Endodermal cell (in vitro differentiated cells): Measurements from ENCODE around the gene OSER1. TPM values are rescaled to one million over a fixed set of nuclear protein-coding genes. Genes with fewer than 3 reads are reported as not detected.
A peak's percentile ranks its signal among the peaks of the same experiment; 100 is the strongest.
"Not testable (repeated sequence)": the region's sequence is repeated elsewhere in the genome, so short reads cannot be mapped to it uniquely, and the experiment has no call there.

Experiments used
- DNase-seq: peaks from one replicate; pipeline ENCODE4 v3.0.0-alpha.2; 2017
- H3K27ac ChIP-seq: 2 replicates; pipeline ENCODE4 v1.5.1; 2013; ENCODE audit warnings: mild to moderate bottlenecking, low read depth, low read length, moderate library complexity
- H3K27me3 ChIP-seq: 2 replicates; pipeline ENCODE4 v1.6.1; 2013; ENCODE audit warnings: mild to moderate bottlenecking, low read length, moderate library complexity; ENCODE audit not compliant: insufficient read depth, control insufficient read depth, poor library complexity, severe bottlenecking
- H3K36me3 ChIP-seq: 2 replicates; pipeline ENCODE4 v1.7.0; 2013; ENCODE audit warnings: mild to moderate bottlenecking, low read length, moderate library complexity; ENCODE audit not compliant: control insufficient read depth, insufficient read depth
- H3K4me1 ChIP-seq: one replicate; pipeline ENCODE4 v1.7.0; 2013; ENCODE audit warnings: low read length; ENCODE audit not compliant: control insufficient read depth, insufficient read depth
- H3K4me3 ChIP-seq: 2 replicates; pipeline ENCODE4 v1.5.1; 2013; ENCODE audit warnings: mild to moderate bottlenecking, low read length, moderate library complexity
- H3K9ac ChIP-seq: 2 replicates; pipeline ENCODE4 v1.6.1; 2013; ENCODE audit warnings: mild to moderate bottlenecking, low read length, moderate library complexity; ENCODE audit not compliant: poor library complexity, severe bottlenecking; ENCODE audit errors: extremely low read depth
- H3K9me3 ChIP-seq: 2 replicates; pipeline ENCODE4 v1.6.1; 2013; ENCODE audit warnings: mild to moderate bottlenecking, low read length, moderate library complexity; ENCODE audit not compliant: control insufficient read depth
- H3K27ac Mint-ChIP-seq: 2 replicates; pipeline ENCODE4 v1.8.0; 2020; ENCODE audit warnings: mixed read lengths
- H3K27me3 Mint-ChIP-seq: 2 replicates; pipeline ENCODE4 v1.8.0; 2021; ENCODE audit warnings: mild to moderate bottlenecking, mixed read lengths; ENCODE audit not compliant: insufficient read depth
- H3K36me3 Mint-ChIP-seq: 2 replicates; pipeline ENCODE4 v1.8.0; 2020; ENCODE audit warnings: low read depth, mixed read lengths
- H3K4me1 Mint-ChIP-seq: 2 replicates; pipeline ENCODE4 v1.8.0; 2020; ENCODE audit warnings: mixed read lengths
- H3K4me3 Mint-ChIP-seq: 2 replicates; pipeline ENCODE4 v1.8.0; 2020; ENCODE audit warnings: mild to moderate bottlenecking, moderate library complexity, mixed read lengths
- H3K9me3 Mint-ChIP-seq: 2 replicates; pipeline ENCODE4 v1.8.0; 2020; ENCODE audit warnings: mild to moderate bottlenecking, mixed read lengths
- CTCF ChIP-seq: fragments of 200-600 bp; sonication (generic); conservative IDR thresholded peaks from 2 replicates; pipeline ENCODE4 v1.5.0; 2021; ENCODE audit warnings: antibody characterized with exemption, mild to moderate bottlenecking
- WGBS, 2 experiments: methylation state at CpG; one replicate each; pipeline versions ENCODE4 v1.1.5 to v1.1.7; 2013; ENCODE audit warnings: missing lambda C conversion rate in 2 of 2, mixed read lengths in 1 of 2; ENCODE audit not compliant: insufficient coverage in 1 of 2, insufficient read length in 1 of 2; 5-methylcytosine and 5-hydroxymethylcytosine counted together
- total RNA-seq, 2 donors: library from RNA; stranded (reverse); fragmentation: NEBNext Ultra II Directional in 1 of 2; extraction: Animal tissue kit (Norgen Biotek cat#: 25700) in 1 of 2; gene quantifications; 2 replicates in 1 of 2; 3 replicates in 1 of 2; pipeline ENCODE4 v1.2.1, GENCODE V29; 2021

OSER1 gene
- total RNA-seq, 2 donors from 2014 or later = 34.2 to 38.7 TPM

GRCh38 chr20:44190197-44190852 is 20.2 kb downstream of the OSER1 start:
- 40 to 43% methylated on average over 6 to 15 of the region's 15 CpGs for WGBS, 2 experiments
- H3K4me3 ChIP-seq, H3K27ac ChIP-seq, H3K36me3 ChIP-seq, H3K27ac Mint-ChIP-seq, H3K4me3 Mint-ChIP-seq, H3K4me1 ChIP-seq, H3K9ac ChIP-seq, H3K27me3 ChIP-seq, H3K9me3 Mint-ChIP-seq, H3K9me3 ChIP-seq, H3K27me3 Mint-ChIP-seq, H3K36me3 Mint-ChIP-seq: not testable (repeated sequence)
- peak; percentile 88 for TF ChIP-seq CTCF
- DNase-seq = peak; percentile 90
- peaks cover 16% of the 10 kb centered on the region for H3K4me1 Mint-ChIP-seq

GRCh38 chr20:44188752-44189151 is 21.8 kb downstream of the OSER1 start:
- H3K9me3 ChIP-seq = no peaks in the 10 kb centered on the region
- H3K36me3 Mint-ChIP-seq = no peaks in the 10 kb centered on the region
- no peak overlapping the region for H3K9ac ChIP-seq
- DNase-seq = peak; percentile 52
- no peaks in the 10 kb centered on the region for H3K36me3 ChIP-seq
- no peaks in the 10 kb centered on the region for H3K9me3 Mint-ChIP-seq
- H3K27me3 Mint-ChIP-seq = peaks cover 8% of the 10 kb centered on the region
- TF ChIP-seq CTCF = no peak
- H3K4me3 Mint-ChIP-seq = no peak overlapping the region
- peaks cover 16% of the 10 kb centered on the region for H3K4me1 Mint-ChIP-seq
- no peak overlapping the region for H3K27ac Mint-ChIP-seq
- H3K4me3 ChIP-seq = no peak overlapping the region
- peaks cover 9% of the 10 kb centered on the region for H3K4me1 ChIP-seq
- no peaks in the 10 kb centered on the region for H3K27me3 ChIP-seq
- H3K27ac ChIP-seq = no peak overlapping the region
- WGBS, 2 experiments = 92 to 100% methylated on average over 3 to 6 of the region's 6 CpGs

GRCh38 chr20:44187772-44188709 is 22.5 kb downstream of the OSER1 start:
- H3K27ac ChIP-seq = peak overlapping the region; percentile 19
- Mint-ChIP-seq H3K4me3 (peak overlapping the region; percentile 58), H3K27me3 (peaks cover 8% of the 10 kb centered on the region), H3K27ac (peak overlapping the region; percentile 79), H3K4me1 (peaks cover 16% of the 10 kb centered on the region), H3K9me3 (no peaks in the 10 kb centered on the region), H3K36me3 (no peaks in the 10 kb centered on the region)
- H3K4me1 ChIP-seq = peaks cover 9% of the 10 kb centered on the region
- no peaks in the 10 kb centered on the region for H3K9me3 ChIP-seq
- H3K36me3 ChIP-seq = no peaks in the 10 kb centered on the region
- no peaks in the 10 kb centered on the region for H3K27me3 ChIP-seq
- DNase-seq = peak; percentile 69
- TF ChIP-seq CTCF = no peak
- peak overlapping the region; percentile 71 for H3K4me3 ChIP-seq
- peak overlapping the region; percentile 26 for H3K9ac ChIP-seq
- WGBS, 2 experiments = 65 to 85% methylated on average over 3 to 8 of the region's 8 CpGs
